Muscle layer of colon (tissue), 2 donors: Measurements from ENCODE around the gene F2RL3.

Experiments
- H3K27ac ChIP-seq: one replicate; pipeline ENCODE4 v1.7.0; 2013; ENCODE audit warnings: low read depth, mild to moderate bottlenecking, low read length, moderate library complexity
- H3K27me3 ChIP-seq, 2 donors: one replicate each; pipeline ENCODE4 v1.7.0; 2013; ENCODE audit warnings: low read length in 2 of 2, mild to moderate bottlenecking in 2 of 2; ENCODE audit not compliant: insufficient read depth in 2 of 2, control insufficient read depth in 1 of 2
- H3K36me3 ChIP-seq: one replicate; pipeline ENCODE4 v1.7.0; 2013; ENCODE audit warnings: mild to moderate bottlenecking, low read length; ENCODE audit not compliant: insufficient read depth
- H3K4me1 ChIP-seq: one replicate; pipeline ENCODE4 v1.7.0; 2013; ENCODE audit warnings: mild to moderate bottlenecking, low read length; ENCODE audit not compliant: insufficient read depth
- H3K4me3 ChIP-seq, 2 donors: one replicate each; pipeline ENCODE4 v1.7.0; 2013; ENCODE audit warnings: low read length in 2 of 2, low read depth in 1 of 2, mild to moderate bottlenecking in 1 of 2, moderate library complexity in 1 of 2
- H3K9ac ChIP-seq: one replicate; pipeline ENCODE4 v1.7.0; 2013; ENCODE audit warnings: low read length
- H3K9me3 ChIP-seq: one replicate; pipeline ENCODE4 v1.7.0; 2013; ENCODE audit warnings: mild to moderate bottlenecking, low read length
- donor health status: abdominal sarcoma.
- donor health status: Adenocarcinoma of cecum.

The F2RL3 gene

GRCh38 chr19:16897029-16897855 is 8.4 kb downstream of the F2RL3 start:
- H3K27ac ChIP-seq: no peak overlapping the region
- peak overlapping the region; percentile 23 to 64 for H3K4me3 ChIP-seq
- peaks cover 0 to 18% of the 10 kb centered on the region in 2 donors for H3K27me3 ChIP-seq
- H3K36me3 ChIP-seq: no peaks in the 10 kb centered on the region
- H3K9ac ChIP-seq: no peak overlapping the region
- no peaks in the 10 kb centered on the region for H3K4me1 ChIP-seq
- H3K9me3 ChIP-seq: no peaks in the 10 kb centered on the region

DNA sequence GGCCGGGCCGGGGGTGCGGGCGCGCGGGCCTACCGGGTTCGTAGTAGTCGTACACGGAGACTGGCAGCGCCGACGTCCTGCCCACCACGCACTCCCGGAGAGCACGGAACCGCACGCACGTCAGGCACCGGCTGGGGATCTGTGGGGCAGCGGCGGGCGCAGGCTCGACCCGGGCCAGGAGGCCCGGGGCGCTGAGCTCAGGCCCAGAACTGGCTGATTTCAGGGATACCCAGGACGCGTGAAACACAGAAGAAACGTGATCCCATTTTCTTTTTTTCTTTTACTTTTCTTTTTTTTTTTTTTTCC is 9.0 kb downstream of the F2RL3 start:
- peak overlapping the region; percentile 23 to 64 for H3K4me3 ChIP-seq
- no peaks in the 10 kb centered on the region for H3K9me3 ChIP-seq
- H3K27me3 ChIP-seq: peaks cover 0 to 18% of the 10 kb centered on the region in 2 donors
- no peaks in the 10 kb centered on the region for H3K4me1 ChIP-seq
- H3K27ac ChIP-seq: no peak overlapping the region
- H3K9ac ChIP-seq: no peak overlapping the region
- no peaks in the 10 kb centered on the region for H3K36me3 ChIP-seq

GRCh38 chr19:16898361-16899015 is 9.7 kb downstream of the F2RL3 start:
- H3K27ac ChIP-seq: no peak overlapping the region

DNA sequence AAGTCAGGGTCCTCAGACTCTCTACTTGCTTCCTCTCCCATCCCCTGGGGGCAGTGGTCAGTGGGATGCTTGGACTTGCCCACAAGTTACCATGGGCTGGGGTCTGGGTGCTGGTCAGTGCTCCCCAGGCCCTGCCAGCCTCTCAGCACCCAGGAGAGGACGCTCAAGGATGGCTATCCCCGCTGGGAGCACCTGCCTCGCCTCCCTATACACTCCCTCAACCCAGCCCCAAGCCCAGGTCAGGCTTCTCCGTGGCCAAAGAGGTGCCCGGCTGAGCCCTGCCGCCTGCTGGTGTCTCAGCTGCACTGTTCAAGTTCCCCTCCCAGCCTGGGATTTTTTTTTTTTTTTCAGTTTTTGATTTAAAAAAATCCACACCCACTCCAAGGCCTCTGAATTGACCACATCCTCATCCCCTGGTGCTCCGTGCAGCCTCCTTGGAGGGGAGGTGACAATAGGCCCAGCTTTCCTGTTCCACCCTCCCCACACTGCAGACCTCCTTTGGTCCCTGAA is 10.8 kb downstream of the F2RL3 start:
- Histone ChIP-seq H3K4me3 (no peak overlapping the region), H3K27me3 (peaks cover 0 to 11% of the 10 kb centered on the region in 2 donors), H3K4me1 (no peaks in the 10 kb centered on the region), H3K9me3 (no peaks in the 10 kb centered on the region), H3K27ac (no peak overlapping the region), H3K36me3 (no peaks in the 10 kb centered on the region), H3K9ac (no peak overlapping the region)

More at GRCh38 chr19:16898361-16899015, 9.7 kb downstream of the F2RL3 start:
- H3K9ac ChIP-seq: no peak overlapping the region
- H3K4me3 ChIP-seq: no peak overlapping the region
- H3K9me3 ChIP-seq: no peaks in the 10 kb centered on the region
- peaks cover 0 to 18% of the 10 kb centered on the region in 2 donors for H3K27me3 ChIP-seq
- no peaks in the 10 kb centered on the region for H3K4me1 ChIP-seq
- no peaks in the 10 kb centered on the region for H3K36me3 ChIP-seq

DNA sequence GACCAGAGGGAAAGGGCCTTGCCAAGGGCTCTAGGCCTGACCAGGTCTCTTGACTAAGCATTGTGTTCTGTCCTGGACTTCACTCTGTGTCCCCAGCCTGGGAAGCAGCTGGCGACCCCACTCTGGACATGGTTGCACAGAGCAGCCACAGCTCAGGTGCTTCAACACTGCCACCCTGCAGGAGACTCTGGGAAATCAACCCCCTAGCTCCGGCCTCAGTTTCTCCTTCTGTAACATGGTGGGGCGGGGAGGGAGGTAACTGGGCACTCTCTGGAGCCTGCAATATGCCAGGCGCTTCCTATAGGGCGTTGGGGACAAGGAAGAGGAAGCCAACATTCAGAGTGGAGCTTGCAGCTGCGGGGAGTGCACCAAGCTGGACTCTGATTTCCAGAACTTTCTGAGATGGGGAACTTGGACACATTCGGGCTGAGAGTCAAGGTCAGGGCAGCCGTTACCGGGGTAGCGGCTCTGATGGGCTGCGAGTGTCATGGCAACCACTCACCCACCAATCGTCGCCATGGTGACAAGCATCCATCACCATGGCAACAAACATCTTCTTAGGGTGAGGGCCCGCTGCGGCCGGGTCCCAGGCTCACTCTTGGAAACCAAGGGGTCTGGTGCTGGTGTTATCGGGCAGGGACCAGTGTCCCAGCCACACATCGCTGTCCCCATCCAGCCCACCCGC is 12.8 kb downstream of the F2RL3 start:
- H3K9me3 ChIP-seq: no peaks in the 10 kb centered on the region
- H3K4me3 ChIP-seq: no peak overlapping the region
- H3K36me3 ChIP-seq: no peaks in the 10 kb centered on the region
- H3K27me3 ChIP-seq: no peaks in the 10 kb centered on the region
- H3K27ac ChIP-seq: no peak overlapping the region
- H3K4me1 ChIP-seq: no peaks in the 10 kb centered on the region
- no peak overlapping the region for H3K9ac ChIP-seq

DNA sequence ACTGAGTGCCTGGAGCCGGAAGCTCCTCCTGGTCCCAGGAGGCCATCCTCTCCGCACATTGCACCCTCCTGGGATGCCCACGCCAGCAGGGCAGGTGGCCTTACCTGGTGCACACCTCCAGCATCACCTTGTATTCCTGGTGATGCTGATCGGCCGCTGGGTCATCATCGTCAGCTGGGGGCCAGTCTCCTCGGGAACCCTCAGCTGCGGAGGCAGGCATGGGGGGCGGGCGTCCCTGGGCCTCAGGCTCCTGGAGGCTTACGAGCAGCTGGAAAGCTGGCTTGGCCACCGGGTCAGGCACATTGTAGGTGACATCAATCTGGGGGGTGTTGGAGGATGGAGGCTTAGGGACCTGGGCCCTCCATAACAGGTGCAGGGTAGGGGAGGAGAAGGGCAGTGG is 13.7 kb downstream of the F2RL3 start:
- H3K4me3 ChIP-seq: no peak overlapping the region
- H3K27ac ChIP-seq: no peak overlapping the region

DNA sequence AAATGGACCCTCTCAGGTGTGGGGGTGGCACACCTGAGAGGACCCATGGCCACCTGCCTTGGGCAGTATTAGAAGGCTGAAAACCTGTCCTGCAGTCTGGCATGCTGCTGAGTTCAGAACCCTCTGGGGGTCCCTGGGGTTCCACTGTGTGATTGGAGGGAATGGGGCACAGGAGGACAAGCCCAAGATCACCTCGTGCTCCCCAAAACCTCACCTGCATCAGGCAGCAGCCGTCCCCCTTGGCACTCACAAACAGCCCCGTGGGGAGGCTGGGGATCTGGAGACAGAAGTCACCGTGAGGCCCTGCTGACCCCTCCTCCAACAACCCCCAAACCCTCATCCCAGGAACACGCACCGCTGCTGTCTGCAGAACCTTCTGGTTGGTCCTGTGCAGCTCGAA is 14.5 kb downstream of the F2RL3 start:
- no peaks in the 10 kb centered on the region for H3K36me3 ChIP-seq
- H3K4me3 ChIP-seq: no peak overlapping the region
- no peaks in the 10 kb centered on the region for H3K27me3 ChIP-seq
- no peaks in the 10 kb centered on the region for H3K4me1 ChIP-seq
- H3K27ac ChIP-seq: no peak overlapping the region
- H3K9me3 ChIP-seq: no peaks in the 10 kb centered on the region
- H3K9ac ChIP-seq: no peak overlapping the region

More for the DNA sequence above, 13.7 kb downstream of the F2RL3 start:
- H3K27me3 ChIP-seq: no peaks in the 10 kb centered on the region
- H3K4me1 ChIP-seq: no peaks in the 10 kb centered on the region
- H3K36me3 ChIP-seq: no peaks in the 10 kb centered on the region
- no peak overlapping the region for H3K9ac ChIP-seq
- no peaks in the 10 kb centered on the region for H3K9me3 ChIP-seq

DNA sequence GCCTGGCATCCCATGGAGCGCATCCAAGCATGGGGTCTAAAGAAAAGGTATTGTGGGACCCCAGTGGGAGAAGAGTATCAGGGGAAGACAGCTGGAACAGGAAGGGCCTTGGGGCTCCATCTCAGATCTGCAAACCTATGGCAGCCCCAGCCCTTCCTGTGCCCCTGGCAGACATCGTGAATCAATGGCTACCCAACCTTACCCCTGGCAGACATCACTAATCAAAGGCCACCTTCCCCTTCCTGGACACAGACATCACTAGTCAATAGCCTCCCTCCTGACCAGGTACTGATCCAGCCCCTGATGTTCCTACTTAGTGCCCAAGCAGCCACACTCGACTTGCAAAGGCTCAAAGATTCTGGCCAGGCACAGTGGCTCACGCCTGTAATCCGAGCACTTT is 15.8 kb downstream of the F2RL3 start:
- H3K9me3 ChIP-seq: no peaks in the 10 kb centered on the region
- H3K4me1 ChIP-seq: no peaks in the 10 kb centered on the region
- H3K9ac ChIP-seq: no peak overlapping the region
- no peaks in the 10 kb centered on the region for H3K27me3 ChIP-seq
- no peaks in the 10 kb centered on the region for H3K36me3 ChIP-seq
- H3K27ac ChIP-seq: no peak overlapping the region
- H3K4me3 ChIP-seq: no peak overlapping the region

- H3K27ac ChIP-seq: no peak overlapping the region
- no peak overlapping the region for H3K4me3 ChIP-seq
- no peaks in the 10 kb centered on the region for H3K4me1 ChIP-seq
- no peak overlapping the region for H3K9ac ChIP-seq
- H3K9me3 ChIP-seq: peaks cover 10% of the 10 kb centered on the region
- no peaks in the 10 kb centered on the region for H3K36me3 ChIP-seq
- no peaks in the 10 kb centered on the region for H3K27me3 ChIP-seq
Observed at GRCh38 chr19:16908759-16909158, 20.0 kb downstream of the F2RL3 start.

DNA sequence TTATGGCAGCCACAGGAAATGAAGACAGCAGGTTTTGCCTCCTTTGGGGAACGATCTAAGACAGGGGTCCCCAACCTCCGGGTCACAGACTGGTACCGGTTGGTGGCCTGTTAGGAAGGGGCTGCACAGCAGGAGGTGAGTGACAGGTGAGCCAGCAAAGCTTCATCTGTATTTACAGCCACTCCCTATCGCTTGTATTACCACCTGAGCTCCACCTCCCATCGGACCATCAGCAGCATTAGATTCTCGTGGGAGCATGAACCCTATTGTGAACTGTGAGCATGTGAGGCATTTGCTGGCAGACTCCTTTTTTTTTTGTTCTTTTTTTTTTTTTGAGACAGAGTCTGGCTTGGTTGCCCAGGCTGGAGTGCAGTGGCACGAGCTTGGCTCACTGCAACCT is 22.2 kb downstream of the F2RL3 start:
- no peaks in the 10 kb centered on the region for H3K27me3 ChIP-seq
- no peak overlapping the region for H3K27ac ChIP-seq
- no peaks in the 10 kb centered on the region for H3K36me3 ChIP-seq
- peaks cover 10% of the 10 kb centered on the region for H3K9me3 ChIP-seq
- no peak overlapping the region for H3K4me3 ChIP-seq
- H3K4me1 ChIP-seq: no peaks in the 10 kb centered on the region
- H3K9ac ChIP-seq: no peak overlapping the region

DNA sequence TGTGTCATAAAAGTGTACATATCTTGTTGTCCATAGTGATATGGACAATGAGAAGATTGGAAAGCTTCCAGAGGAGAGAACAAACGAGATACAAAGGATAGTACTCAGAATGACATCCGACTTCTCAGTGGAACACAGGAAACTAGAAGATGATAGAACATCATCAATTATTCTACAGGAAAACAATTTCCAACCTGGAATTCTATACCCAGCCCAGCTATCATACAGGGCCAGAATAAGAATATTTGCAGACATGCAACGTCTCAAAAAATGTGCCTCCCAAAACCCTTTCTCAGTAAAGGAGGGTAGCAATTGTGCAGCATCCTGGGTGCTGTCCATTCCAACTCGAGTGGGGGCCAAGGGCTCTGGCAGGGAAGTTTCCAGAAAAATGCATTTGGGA is 24.0 kb downstream of the F2RL3 start:
- H3K36me3 ChIP-seq: no peaks in the 10 kb centered on the region
- peaks cover 10% of the 10 kb centered on the region for H3K9me3 ChIP-seq
- H3K27me3 ChIP-seq: no peaks in the 10 kb centered on the region
- H3K4me1 ChIP-seq: no peaks in the 10 kb centered on the region
- H3K27ac ChIP-seq: no peak overlapping the region
- H3K9ac ChIP-seq: no peak overlapping the region
- no peak overlapping the region for H3K4me3 ChIP-seq
